Activated CD4-positive, alpha-beta T cell treated with anti-CD3 and anti-CD28 coated beads, Interleukin-2, amount 10 ng/mL, durations not matched to agents 7 days and 5 days (primary cell): ENCODE measurements around the gene REEP3. TPM values are rescaled to one million over a fixed set of nuclear protein-coding genes. Genes with fewer than 3 reads are reported as not detected.
A peak's percentile ranks its signal among the peaks of the same experiment; 100 is the strongest.

Experiments
- CTCF ChIA-PET: fragments of 350-600 bp; sonication (Branson Sonifier 250); formaldehyde crosslinking; loops from one replicate; lab custom pipeline; 2021; ENCODE audit warnings: antibody characterized with exemption; lab: Charles Lee
- POLR2A ChIA-PET: fragments of 350-600 bp; sonication (Branson Sonifier 250); formaldehyde crosslinking; loops from one replicate; lab custom pipeline; 2021; ENCODE audit warnings: antibody characterized with exemption; lab: Charles Lee
- DNase-seq: peaks from one replicate; pipeline ENCODE4 v3.0.0-alpha.2; 2020
- H3K27ac Mint-ChIP-seq: one replicate; pipeline ENCODE4 v1.8.0; 2021; ENCODE audit warnings: mild to moderate bottlenecking, moderate library complexity, mixed read lengths
- H3K27me3 Mint-ChIP-seq: one replicate; pipeline ENCODE4 v1.8.0; 2021; ENCODE audit warnings: mixed read lengths
- H3K36me3 Mint-ChIP-seq: one replicate; pipeline ENCODE4 v1.8.0; 2021; ENCODE audit warnings: low read depth, mixed read lengths
- H3K4me1 Mint-ChIP-seq: one replicate; pipeline ENCODE4 v1.8.0; 2021; ENCODE audit warnings: mixed read lengths
- H3K4me3 Mint-ChIP-seq: one replicate; pipeline ENCODE4 v1.8.0; 2021; ENCODE audit warnings: mild to moderate bottlenecking, moderate library complexity, mixed read lengths
- H3K9me3 Mint-ChIP-seq: one replicate; pipeline ENCODE4 v1.8.0; 2021; ENCODE audit warnings: mixed read lengths
- total RNA-seq, 2 experiments: library from RNA; stranded (reverse); gene quantifications; one replicate each; pipeline ENCODE4 v1.2.3, GENCODE V29; 2021

Gene REEP3
- total RNA-seq, 2 experiments from 2014 or later: 20.0 to 27.8 TPM

DNA sequence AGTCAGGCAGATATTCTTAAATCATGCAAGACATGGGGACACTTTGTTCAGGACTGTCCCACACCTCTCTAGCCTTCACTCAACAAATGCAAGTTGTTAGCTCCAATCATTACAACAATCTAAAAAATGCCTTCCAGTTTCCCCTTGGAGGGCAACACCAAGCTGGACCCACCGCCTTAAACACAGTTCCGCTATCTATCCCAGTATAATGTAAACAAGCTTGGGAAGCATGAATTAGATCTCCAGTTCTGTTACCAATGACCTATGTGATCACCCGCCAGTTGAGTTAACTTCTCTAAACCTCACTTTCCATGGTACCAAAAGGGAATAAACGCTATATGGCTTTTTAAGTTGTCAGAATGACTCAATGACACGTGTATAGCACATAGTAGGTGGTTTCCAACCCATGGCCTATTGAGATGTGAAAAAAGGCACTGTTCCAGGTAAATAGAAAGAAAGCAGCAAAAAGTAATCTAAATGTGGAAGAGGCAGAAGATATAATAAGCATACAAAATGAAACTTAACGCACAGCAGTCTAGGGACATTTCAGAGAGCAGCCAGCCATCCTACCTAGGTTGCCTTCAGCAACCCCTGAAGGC is 2.4 kb upstream of the REEP3 start:
- peaks cover 77% of the 10 kb centered on the region for H3K4me1 Mint-ChIP-seq
- H3K27me3 Mint-ChIP-seq: no peaks in the 10 kb centered on the region
- no peak for DNase-seq
- H3K9me3 Mint-ChIP-seq: peaks cover 6% of the 10 kb centered on the region
- POLR2A ChIA-PET: no interaction called here
- no peak overlapping the region for H3K27ac Mint-ChIP-seq
- CTCF ChIA-PET: interaction anchor here (1.5 kb wide), 1 partner anchor 250 kb away, joined by 4 read pairs; no protein-coding TSS in a partner anchor
- peaks cover 31% of the 10 kb centered on the region for H3K36me3 Mint-ChIP-seq
- H3K4me3 Mint-ChIP-seq: no peak overlapping the region

DNA sequence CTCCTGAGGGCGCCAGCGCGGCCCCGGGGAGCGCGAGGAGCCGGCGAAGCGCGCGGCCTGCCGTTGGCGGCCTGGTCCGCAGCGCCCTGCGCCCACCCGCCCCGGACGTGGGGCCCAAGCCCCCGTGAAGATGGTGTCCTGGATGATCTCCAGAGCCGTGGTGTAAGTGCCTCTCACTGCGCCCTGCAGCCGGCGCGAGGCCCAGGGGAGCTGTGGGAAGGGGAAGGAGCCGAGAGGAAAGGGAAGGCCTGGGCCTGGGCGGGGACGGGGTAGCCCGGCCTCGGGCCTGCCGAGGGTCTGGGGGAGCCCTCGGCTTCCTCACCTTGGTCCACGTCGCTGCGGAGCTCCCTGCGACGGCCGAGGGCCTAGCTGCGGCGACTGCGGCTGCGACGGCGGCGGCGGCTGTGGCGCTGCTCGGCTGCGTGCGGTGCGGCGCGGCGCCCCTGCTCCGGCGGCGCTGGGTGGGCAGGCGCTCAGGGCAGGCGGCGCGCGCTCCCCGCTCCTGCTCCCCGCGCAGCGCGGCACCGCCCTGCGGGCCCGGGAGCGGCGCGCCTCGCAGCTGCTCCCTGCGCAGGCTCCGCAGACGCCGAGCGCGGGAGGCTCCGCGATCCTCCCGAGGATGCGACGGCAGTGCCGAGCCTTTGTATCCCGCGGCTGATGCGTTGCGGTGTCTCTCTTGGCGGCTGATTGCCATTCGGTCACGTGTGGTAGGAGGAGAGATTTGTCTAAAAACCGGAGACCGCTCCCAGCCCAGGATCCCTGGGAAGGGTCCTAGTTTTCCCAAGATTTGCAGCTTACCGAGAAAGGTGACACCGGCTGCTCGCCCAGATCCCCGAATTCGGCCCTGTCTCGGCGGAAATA is 445 bp downstream of the REEP3 start:
- peak overlapping the region; percentile 97 for H3K27ac Mint-ChIP-seq
- peak overlapping the region; percentile 81 for H3K4me3 Mint-ChIP-seq
- ChIA-PET CTCF (interaction anchor here (0.5 to 2.3 kb wide), 4 partner anchors 17 to 252 kb away, joined by 3 to 7 read pairs (median 4); no protein-coding TSS in a partner anchor), POLR2A (interaction anchor here (0.6 to 1.5 kb wide), 3 partner anchors 20 to 254 kb away, joined by 3 to 10 read pairs (median 3); no protein-coding TSS in a partner anchor)
- peaks cover 24% of the 10 kb centered on the region for H3K36me3 Mint-ChIP-seq
- H3K9me3 Mint-ChIP-seq: no peaks in the 10 kb centered on the region
- DNase-seq: peak; percentile 59
- peaks cover 62% of the 10 kb centered on the region for H3K4me1 Mint-ChIP-seq
- no peaks in the 10 kb centered on the region for H3K27me3 Mint-ChIP-seq

DNA sequence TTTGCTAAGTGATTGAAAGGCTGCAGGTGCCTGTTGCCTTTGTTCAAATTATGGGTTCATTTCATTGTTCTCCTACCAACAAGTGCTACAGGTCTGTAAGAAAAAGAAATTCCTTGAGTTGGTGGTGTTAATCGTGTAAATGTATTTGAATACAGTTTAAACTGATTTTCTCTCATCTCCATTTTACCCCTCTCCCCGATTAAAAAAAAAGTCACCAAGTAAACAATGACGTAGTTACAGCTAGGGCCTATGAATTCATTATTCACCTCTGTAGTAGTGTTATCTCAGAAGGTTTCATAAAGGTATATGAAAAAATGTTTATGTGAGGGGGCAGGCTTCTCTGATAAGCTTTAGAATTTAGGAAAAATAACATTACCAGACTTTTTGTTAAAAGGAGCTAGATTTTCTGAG is 1.1 kb downstream of the REEP3 start:
- H3K27me3 Mint-ChIP-seq: no peaks in the 10 kb centered on the region
- CTCF ChIA-PET: interaction anchor here (0.5 to 2.3 kb wide), 5 partner anchors 8 to 253 kb away, joined by 3 to 7 read pairs (median 4); no protein-coding TSS in a partner anchor

DNA sequence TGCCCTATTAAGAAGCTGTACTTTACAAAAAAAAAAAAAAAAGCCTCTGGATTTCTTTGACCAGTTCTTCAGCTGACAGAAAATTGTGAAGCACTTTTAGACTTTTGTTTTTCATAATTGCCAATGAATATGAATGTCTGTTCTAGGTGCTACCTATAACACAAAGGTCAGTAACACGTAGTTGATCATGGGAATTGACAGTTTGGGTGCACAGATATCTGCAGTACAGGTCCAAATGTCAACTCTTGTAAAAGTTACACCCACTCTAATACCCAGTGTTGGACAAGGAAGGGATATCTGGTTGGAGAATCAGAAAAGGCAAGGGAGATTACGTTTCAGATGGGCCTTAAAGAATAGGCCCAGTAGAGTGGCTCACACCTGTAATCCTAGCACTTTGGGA is 1.8 kb downstream of the REEP3 start:
- H3K4me3 Mint-ChIP-seq: peak overlapping the region; percentile 81
- DNase-seq: no peak
- peaks cover 59% of the 10 kb centered on the region for H3K4me1 Mint-ChIP-seq
- H3K27me3 Mint-ChIP-seq: no peaks in the 10 kb centered on the region
- peaks cover 28% of the 10 kb centered on the region for H3K36me3 Mint-ChIP-seq
- peak overlapping the region; percentile 97 for H3K27ac Mint-ChIP-seq
- ChIA-PET CTCF (interaction anchor here (1.0 to 2.3 kb wide), 5 partner anchors 8 to 254 kb away, joined by 3 to 7 read pairs (median 4); no protein-coding TSS in a partner anchor), POLR2A (no interaction called here)
- no peaks in the 10 kb centered on the region for H3K9me3 Mint-ChIP-seq

More for the DNA sequence above, 1.1 kb downstream of the REEP3 start:
- H3K9me3 Mint-ChIP-seq: no peaks in the 10 kb centered on the region
- peak overlapping the region; percentile 81 for H3K4me3 Mint-ChIP-seq
- peaks cover 59% of the 10 kb centered on the region for H3K4me1 Mint-ChIP-seq
- H3K27ac Mint-ChIP-seq: peak overlapping the region; percentile 97
- POLR2A ChIA-PET: interaction anchor here (1.5 kb wide), 1 partner anchor 255 kb away, joined by 10 read pairs; no protein-coding TSS in a partner anchor
- H3K36me3 Mint-ChIP-seq: peaks cover 24% of the 10 kb centered on the region
- DNase-seq: no peak

DNA sequence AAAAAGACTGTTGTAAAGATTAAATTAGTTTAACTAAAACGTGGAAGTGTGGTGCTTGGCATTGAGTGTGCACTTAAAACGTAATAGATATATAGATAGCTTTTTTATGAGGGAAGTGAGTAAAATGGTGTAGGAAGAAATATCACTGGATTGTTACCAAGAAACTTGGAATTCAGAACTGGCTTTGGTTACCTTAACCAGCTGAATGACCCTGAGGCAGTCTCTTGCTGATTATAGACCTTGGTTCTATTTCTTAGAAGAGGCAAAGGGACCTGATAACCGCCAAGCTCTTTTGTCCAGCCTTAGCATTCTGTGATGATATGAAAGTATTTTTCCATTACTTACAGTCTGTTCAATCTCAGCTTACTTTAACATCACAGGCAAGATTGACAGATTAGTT is 3.8 kb downstream of the REEP3 start:
- Mint-ChIP-seq H3K36me3 (peaks cover 33% of the 10 kb centered on the region), H3K27ac (no peak overlapping the region), H3K4me3 (no peak overlapping the region), H3K27me3 (no peaks in the 10 kb centered on the region), H3K9me3 (peaks cover 2% of the 10 kb centered on the region), H3K4me1 (peaks cover 50% of the 10 kb centered on the region)
- ChIA-PET POLR2A (no interaction called here), CTCF (no interaction called here)
- no peak for DNase-seq

DNA sequence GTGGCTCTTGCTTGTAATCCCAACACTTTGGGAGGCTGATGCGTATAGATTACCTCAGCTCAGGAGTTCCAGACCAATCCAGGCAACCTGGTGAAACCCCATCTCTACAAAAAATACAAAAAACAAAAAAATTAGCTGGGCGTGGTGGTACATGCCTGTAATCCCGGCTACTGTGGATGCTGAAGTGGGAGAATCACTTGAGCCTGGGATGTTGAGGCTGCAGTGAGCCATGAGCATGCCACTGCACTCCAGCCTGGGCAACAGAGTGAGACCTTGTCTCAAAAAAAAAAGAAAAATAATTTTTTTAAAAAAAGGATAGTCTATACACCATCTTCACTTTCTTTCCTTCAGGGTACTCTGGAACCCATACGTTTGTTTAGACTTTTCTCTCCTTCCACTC is 6.2 kb downstream of the REEP3 start:
- ChIA-PET POLR2A (no interaction called here), CTCF (no interaction called here)
- H3K27ac Mint-ChIP-seq: no peak overlapping the region
- DNase-seq: no peak
- peaks cover 2% of the 10 kb centered on the region for H3K9me3 Mint-ChIP-seq
- H3K4me1 Mint-ChIP-seq: peaks cover 41% of the 10 kb centered on the region
- no peaks in the 10 kb centered on the region for H3K27me3 Mint-ChIP-seq
- H3K36me3 Mint-ChIP-seq: peaks cover 32% of the 10 kb centered on the region
- no peak overlapping the region for H3K4me3 Mint-ChIP-seq

DNA sequence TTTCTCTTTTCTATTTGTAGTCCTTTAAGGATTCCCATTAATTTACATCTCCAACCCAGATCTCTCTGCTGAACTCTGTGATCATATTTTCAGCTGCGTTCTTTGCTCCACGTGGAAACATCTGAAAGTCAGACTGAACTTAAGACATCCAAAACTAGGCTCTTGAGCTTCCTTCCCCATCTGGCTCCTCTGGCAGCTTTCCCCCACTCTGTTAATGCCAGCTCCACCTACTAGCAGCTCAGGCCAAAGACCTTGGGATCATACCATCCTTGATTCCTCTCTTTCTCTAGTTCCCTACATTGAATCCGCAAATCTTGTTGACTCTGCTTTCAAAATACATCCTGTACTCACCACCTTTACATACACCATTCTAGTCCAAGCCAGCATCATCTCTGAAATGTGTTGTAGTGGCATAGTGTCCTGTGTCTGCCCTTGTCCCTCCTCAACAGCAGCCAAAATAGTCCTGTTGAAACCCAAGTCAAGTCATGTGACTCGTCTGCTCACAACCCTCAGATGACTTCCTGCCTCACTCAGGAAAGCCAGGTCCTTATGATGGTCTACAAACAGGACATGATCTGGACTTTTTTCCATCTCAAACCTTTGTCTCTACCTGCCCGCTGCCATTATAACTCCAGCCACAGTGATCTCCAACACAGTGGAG is 7.0 kb downstream of the REEP3 start:
- ChIA-PET CTCF (no interaction called here), POLR2A (no interaction called here)
- H3K36me3 Mint-ChIP-seq: peaks cover 30% of the 10 kb centered on the region
- no peak for DNase-seq
- H3K27me3 Mint-ChIP-seq: no peaks in the 10 kb centered on the region
- H3K27ac Mint-ChIP-seq: peak overlapping the region; percentile 7
- no peak overlapping the region for H3K4me3 Mint-ChIP-seq
- peaks cover 32% of the 10 kb centered on the region for H3K4me1 Mint-ChIP-seq
- peaks cover 2% of the 10 kb centered on the region for H3K9me3 Mint-ChIP-seq

DNA sequence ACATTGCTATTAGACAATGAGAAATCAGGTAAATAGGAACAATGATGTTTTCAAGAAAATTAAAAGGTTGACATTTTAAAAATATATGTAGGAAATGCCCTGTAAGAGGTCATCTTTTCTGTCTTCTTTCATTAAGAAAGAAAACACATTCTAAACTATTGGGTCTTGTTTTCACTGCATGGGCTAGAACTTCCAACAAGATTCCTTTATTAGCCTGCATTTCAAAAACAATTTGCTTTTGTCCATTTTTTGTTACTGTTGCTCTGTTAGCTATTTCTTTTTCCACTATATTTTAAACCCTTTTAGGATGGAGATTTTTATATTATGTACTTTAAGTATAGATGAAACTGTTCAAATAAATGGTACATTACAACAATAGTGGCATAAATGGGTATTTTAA is 9.2 kb downstream of the REEP3 start:
- ChIA-PET CTCF (interaction anchor here (1.3 kb wide), 1 partner anchor 363 kb away, joined by 3 read pairs; no protein-coding TSS in a partner anchor), POLR2A (no interaction called here)
- peaks cover 25% of the 10 kb centered on the region for H3K4me1 Mint-ChIP-seq
- H3K27ac Mint-ChIP-seq: no peak overlapping the region
- no peak for DNase-seq
- peaks cover 21% of the 10 kb centered on the region for H3K36me3 Mint-ChIP-seq
- H3K27me3 Mint-ChIP-seq: no peaks in the 10 kb centered on the region
- no peak overlapping the region for H3K4me3 Mint-ChIP-seq
- H3K9me3 Mint-ChIP-seq: peaks cover 2% of the 10 kb centered on the region

DNA sequence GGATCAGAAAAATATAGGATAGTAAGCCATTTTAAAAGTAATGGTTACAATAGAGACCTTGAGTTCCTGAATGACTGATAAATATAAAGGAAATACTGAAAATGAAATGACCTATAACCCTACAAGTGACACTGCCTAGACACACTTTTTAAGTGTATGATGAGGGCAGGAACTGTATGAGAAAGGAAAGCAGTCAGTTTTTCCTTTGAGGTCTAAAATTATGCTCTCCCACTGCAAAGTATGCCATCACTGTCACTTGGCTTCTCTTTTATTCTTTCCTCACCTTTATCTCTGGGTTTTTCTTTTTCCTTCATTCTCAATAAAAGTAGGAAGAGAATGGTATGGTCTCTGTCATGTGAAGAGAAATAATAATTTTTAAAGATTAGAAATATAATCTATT is 13.5 kb downstream of the REEP3 start:
- Mint-ChIP-seq H3K9me3 (no peaks in the 10 kb centered on the region), H3K4me3 (no peak overlapping the region), H3K27me3 (no peaks in the 10 kb centered on the region), H3K36me3 (peaks cover 3% of the 10 kb centered on the region), H3K27ac (no peak overlapping the region), H3K4me1 (peaks cover 4% of the 10 kb centered on the region)
- DNase-seq: no peak
- ChIA-PET CTCF (no interaction called here), POLR2A (no interaction called here)

DNA sequence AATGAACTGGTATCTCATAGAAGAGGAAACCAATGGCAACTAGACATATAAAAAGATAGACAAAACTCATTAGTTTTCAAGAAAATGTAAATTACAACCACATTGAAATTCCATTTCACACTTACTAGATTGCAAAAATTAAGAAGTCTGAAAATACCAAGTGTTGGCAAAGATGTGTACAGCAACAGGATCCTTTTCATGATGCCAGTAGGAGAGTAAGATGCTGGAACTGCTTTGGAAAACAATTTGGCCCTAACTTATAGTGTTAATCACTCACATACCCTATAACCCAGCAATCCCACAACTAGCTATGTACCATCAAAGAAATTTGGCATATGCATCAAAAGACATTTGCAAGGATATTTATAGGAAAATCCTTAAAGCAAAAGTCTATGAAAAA is 15.5 kb downstream of the REEP3 start:
- Mint-ChIP-seq H3K4me3 (no peak overlapping the region), H3K36me3 (no peaks in the 10 kb centered on the region), H3K9me3 (no peaks in the 10 kb centered on the region), H3K27me3 (no peaks in the 10 kb centered on the region), H3K27ac (no peak overlapping the region), H3K4me1 (peaks cover 4% of the 10 kb centered on the region)
- POLR2A ChIA-PET: no interaction called here
- CTCF ChIA-PET: no interaction called here
- DNase-seq: no peak

DNA sequence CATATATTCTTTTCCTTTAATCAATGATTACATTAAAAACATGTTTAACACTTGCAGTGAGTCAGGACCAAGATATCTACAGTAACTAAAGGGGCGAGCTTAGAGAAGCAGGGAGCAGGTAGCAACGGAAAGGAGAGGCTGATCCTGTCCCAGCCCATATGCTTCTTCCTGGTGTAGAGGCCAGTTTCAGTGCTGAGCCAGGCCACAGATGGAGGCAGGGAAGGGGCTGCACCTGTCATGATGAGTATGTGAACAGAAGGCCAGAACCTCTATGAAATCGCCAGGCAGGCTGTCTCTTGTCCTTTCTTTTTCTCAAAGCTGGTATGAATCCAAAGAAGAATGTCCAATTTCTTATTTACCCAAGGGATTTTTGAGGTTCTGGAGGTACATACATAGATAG is 16.3 kb downstream of the REEP3 start:
- peaks cover 4% of the 10 kb centered on the region for H3K4me1 Mint-ChIP-seq
- ChIA-PET CTCF (interaction anchor here (2.6 kb wide), 1 partner anchor 15 kb away, joined by 7 read pairs; no protein-coding TSS in a partner anchor), POLR2A (no interaction called here)
- no peak overlapping the region for H3K27ac Mint-ChIP-seq
- no peaks in the 10 kb centered on the region for H3K27me3 Mint-ChIP-seq
- no peak for DNase-seq
- no peaks in the 10 kb centered on the region for H3K36me3 Mint-ChIP-seq
- no peaks in the 10 kb centered on the region for H3K9me3 Mint-ChIP-seq
- H3K4me3 Mint-ChIP-seq: no peak overlapping the region

DNA sequence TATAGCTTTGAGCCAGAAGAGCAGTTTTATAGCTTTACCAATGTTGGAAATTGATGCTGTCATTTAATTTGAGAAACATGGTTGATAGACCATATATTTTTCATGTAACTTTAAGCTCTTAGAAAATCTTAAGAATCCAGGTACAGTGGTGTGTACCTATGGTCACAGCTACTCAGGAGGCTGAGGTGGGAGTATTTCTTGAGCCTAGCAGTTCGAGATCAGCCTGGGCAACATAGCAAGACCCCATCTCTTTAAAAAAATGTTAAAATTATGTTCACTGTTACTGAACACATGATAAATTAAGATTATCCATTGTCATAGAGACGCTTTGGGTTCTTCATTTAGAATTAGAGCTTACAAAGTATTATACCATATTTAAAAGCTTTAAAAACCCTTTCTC is 18.2 kb downstream of the REEP3 start:
- CTCF ChIA-PET: interaction anchor here (1.4 to 2.6 kb wide), 2 partner anchors 10 to 16 kb away, joined by 3 to 7 read pairs; no protein-coding TSS in a partner anchor
- POLR2A ChIA-PET: interaction anchor here (0.6 kb wide), 1 partner anchor 44 kb away, joined by 6 read pairs; no protein-coding TSS in a partner anchor
- Mint-ChIP-seq H3K9me3 (no peaks in the 10 kb centered on the region), H3K27me3 (no peaks in the 10 kb centered on the region), H3K4me1 (peaks cover 9% of the 10 kb centered on the region), H3K27ac (no peak overlapping the region), H3K4me3 (no peak overlapping the region), H3K36me3 (no peaks in the 10 kb centered on the region)
- DNase-seq: no peak
